DOHH2 (cell line): ENCODE measurements around the gene TBXA2R.

ENCODE experiments used
- H3F3A ChIP-seq: fragments of 200-600 bp; sonication (generic), shearing (Covaris generic); 2 replicates; pipeline ENCODE4 v1.6.0; 2016; ENCODE audit warnings: antibody characterized with exemption, mild to moderate bottlenecking; ENCODE audit not compliant: control insufficient read depth, insufficient read depth
- H3K27ac ChIP-seq: fragments of 200-600 bp; sonication (generic); 2 replicates; pipeline ENCODE4 v1.5.1; 2014; ENCODE audit warnings: low read depth, mild to moderate bottlenecking, low read length, moderate library complexity
- H3K27me3 ChIP-seq: fragments of 200-600 bp; sonication (generic); 2 replicates; pipeline ENCODE4 v1.6.1; 2014; ENCODE audit warnings: mild to moderate bottlenecking, low read length, mixed read lengths; ENCODE audit not compliant: control insufficient read depth
- H3K36me3 ChIP-seq: fragments of 200-600 bp; sonication (generic); 2 replicates; pipeline ENCODE4 v1.6.1; 2014; ENCODE audit warnings: mild to moderate bottlenecking, low read length, moderate library complexity, mixed read lengths; ENCODE audit not compliant: control insufficient read depth
- H3K4me1 ChIP-seq: fragments of 200-600 bp; sonication (generic); 2 replicates; pipeline ENCODE4 v1.6.1; 2014; ENCODE audit warnings: mild to moderate bottlenecking, low read length, mixed read lengths; ENCODE audit not compliant: control insufficient read depth
- H3K4me2 ChIP-seq: fragments of 200-600 bp; sonication (generic); 2 replicates; pipeline ENCODE4 v1.6.0; 2014; ENCODE audit warnings: mild to moderate bottlenecking, low read length, moderate library complexity
- H3K4me3 ChIP-seq: fragments of 200-600 bp; sonication (generic); 2 replicates; pipeline ENCODE4 v1.5.1; 2014; ENCODE audit warnings: mild to moderate bottlenecking, low read length, mixed read lengths
- H3K79me2 ChIP-seq: fragments of 200-600 bp; sonication (generic); 2 replicates; pipeline ENCODE4 v1.6.1; 2014; ENCODE audit warnings: mild to moderate bottlenecking, low read length, mixed read lengths; ENCODE audit not compliant: control insufficient read depth
- H3K9me2 ChIP-seq: fragments of 200-600 bp; sonication (generic); replicated peaks from 2 replicates; pipeline ENCODE4 v1.6.1; 2014; ENCODE audit warnings: mild to moderate bottlenecking, low read length, mixed read lengths; ENCODE audit not compliant: control insufficient read depth
- H3K9me3 ChIP-seq: fragments of 200-600 bp; sonication (generic); 2 replicates; pipeline ENCODE4 v1.6.1; 2014; ENCODE audit warnings: antibody characterized with exemption, low read length, mixed read lengths; ENCODE audit not compliant: control insufficient read depth, insufficient read depth
- H4K20me1 ChIP-seq: fragments of 200-600 bp; sonication (generic); 2 replicates; pipeline ENCODE4 v1.6.0; 2014; ENCODE audit warnings: low read depth, mild to moderate bottlenecking, antibody characterized with exemption, low read length, moderate library complexity; ENCODE audit not compliant: control insufficient read depth, insufficient read depth
- EZH2phosphoT487 ChIP-seq: fragments of 200-600 bp; sonication (generic); IDR thresholded peaks from 2 replicates; pipeline ENCODE4 v1.6.1; 2017; ENCODE audit warnings: borderline replicate concordance, mild to moderate bottlenecking, antibody characterized with exemption, low read length, moderate library complexity, mixed read lengths
- TF ChIP-seq, protein P1 (sequence below): fragments of 200-600 bp; sonication (generic); IDR thresholded peaks from one replicate; pipeline ENCODE4 v1.5.1; 2014; ENCODE audit warnings: antibody characterized with exemption, mild to moderate bottlenecking, low read depth, low read length; ENCODE audit not compliant: poor library complexity, severe bottlenecking

Gene TBXA2R

DNA sequence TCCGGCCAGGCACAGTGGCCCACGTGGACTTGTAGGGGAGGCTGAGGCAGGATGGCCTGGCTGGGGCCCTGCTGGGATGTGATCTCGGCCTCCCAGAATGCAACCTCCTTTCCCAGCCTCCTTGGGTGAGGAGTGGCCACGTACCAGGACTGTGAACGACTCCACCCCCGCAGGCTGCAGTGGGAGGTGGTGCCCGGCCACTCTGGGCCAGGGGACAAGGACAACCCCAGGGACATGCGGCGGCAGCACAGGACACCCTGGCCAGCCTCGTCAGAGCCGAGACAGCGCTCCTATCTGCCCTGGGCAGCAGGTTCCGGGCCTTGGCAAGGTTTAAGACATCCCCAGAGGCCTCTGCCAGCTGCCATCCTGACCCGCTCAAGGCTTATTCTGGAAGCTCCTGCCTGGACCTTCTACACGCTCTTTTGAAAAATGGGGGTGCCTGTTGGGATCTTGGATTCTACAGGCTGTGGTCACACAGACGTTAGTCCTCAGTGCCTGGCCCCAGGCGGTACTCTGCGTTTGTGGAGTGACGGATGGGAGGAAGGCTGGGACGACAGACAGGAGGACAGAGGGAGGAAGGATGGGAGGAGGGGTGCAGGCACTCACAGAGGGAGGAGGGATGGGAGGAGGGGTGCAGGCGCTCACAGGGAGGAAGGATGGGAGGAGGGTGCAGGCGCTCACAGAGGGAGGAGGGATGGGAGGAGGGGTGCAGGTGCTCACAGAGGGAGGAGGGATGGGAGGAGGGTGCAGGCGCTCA, 39.8 kb upstream of the TBXA2R start:
- no peaks in the 10 kb centered on the region for H3K4me1 ChIP-seq
- H3K9me3 ChIP-seq: no peaks in the 10 kb centered on the region
- H3K4me2 ChIP-seq: no peak overlapping the region
- no peak overlapping the region for H3K27ac ChIP-seq
- no peaks in the 10 kb centered on the region for H3K79me2 ChIP-seq
- TF ChIP-seq EZH2phosphoT487: no peak
- TF ChIP-seq, protein P1, sequence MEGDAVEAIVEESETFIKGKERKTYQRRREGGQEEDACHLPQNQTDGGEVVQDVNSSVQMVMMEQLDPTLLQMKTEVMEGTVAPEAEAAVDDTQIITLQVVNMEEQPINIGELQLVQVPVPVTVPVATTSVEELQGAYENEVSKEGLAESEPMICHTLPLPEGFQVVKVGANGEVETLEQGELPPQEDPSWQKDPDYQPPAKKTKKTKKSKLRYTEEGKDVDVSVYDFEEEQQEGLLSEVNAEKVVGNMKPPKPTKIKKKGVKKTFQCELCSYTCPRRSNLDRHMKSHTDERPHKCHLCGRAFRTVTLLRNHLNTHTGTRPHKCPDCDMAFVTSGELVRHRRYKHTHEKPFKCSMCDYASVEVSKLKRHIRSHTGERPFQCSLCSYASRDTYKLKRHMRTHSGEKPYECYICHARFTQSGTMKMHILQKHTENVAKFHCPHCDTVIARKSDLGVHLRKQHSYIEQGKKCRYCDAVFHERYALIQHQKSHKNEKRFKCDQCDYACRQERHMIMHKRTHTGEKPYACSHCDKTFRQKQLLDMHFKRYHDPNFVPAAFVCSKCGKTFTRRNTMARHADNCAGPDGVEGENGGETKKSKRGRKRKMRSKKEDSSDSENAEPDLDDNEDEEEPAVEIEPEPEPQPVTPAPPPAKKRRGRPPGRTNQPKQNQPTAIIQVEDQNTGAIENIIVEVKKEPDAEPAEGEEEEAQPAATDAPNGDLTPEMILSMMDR: no peak
- no peaks in the 10 kb centered on the region for H3F3A ChIP-seq
- no peaks in the 10 kb centered on the region for H3K36me3 ChIP-seq
- H3K9me2 ChIP-seq: no peaks in the 10 kb centered on the region
- H4K20me1 ChIP-seq: no peaks in the 10 kb centered on the region
- no peak overlapping the region for H3K4me3 ChIP-seq
- H3K27me3 ChIP-seq: no peaks in the 10 kb centered on the region

GRCh38 chr19:3645726-3646125, 39.1 kb upstream of the TBXA2R start:
- Histone ChIP-seq H3K4me3 (no peak overlapping the region), H3K36me3 (no peaks in the 10 kb centered on the region), H3K27me3 (no peaks in the 10 kb centered on the region), H3K9me3 (no peaks in the 10 kb centered on the region), H3K27ac (no peak overlapping the region), H3K4me2 (no peak overlapping the region), H3K4me1 (no peaks in the 10 kb centered on the region), H3K79me2 (no peaks in the 10 kb centered on the region), H4K20me1 (no peaks in the 10 kb centered on the region), H3K9me2 (no peaks in the 10 kb centered on the region), H3F3A (no peaks in the 10 kb centered on the region)
- no peak for TF ChIP-seq EZH2phosphoT487
- TF ChIP-seq, protein P1: no peak

- Histone ChIP-seq H3K79me2 (no peaks in the 10 kb centered on the region), H3K4me1 (no peaks in the 10 kb centered on the region), H3K27ac (no peak overlapping the region), H3K9me3 (no peaks in the 10 kb centered on the region), H4K20me1 (no peaks in the 10 kb centered on the region), H3K4me3 (no peak overlapping the region), H3K36me3 (no peaks in the 10 kb centered on the region), H3K9me2 (no peaks in the 10 kb centered on the region), H3K4me2 (no peak overlapping the region), H3F3A (no peaks in the 10 kb centered on the region), H3K27me3 (no peaks in the 10 kb centered on the region)
- TF ChIP-seq, protein P1: no peak
- no peak for TF ChIP-seq EZH2phosphoT487
Observed at GRCh38 chr19:3645067-3645396, 38.4 kb upstream of the TBXA2R start.
